BJ (cell line): ENCODE results near the gene BUB1. TPM values are rescaled to one million over a fixed set of nuclear protein-coding genes. Genes with fewer than 3 reads are reported as not detected.

Experiments
- CTCF ChIA-PET: fragments of 350-600 bp; formaldehyde crosslinking; extraction: SDS; loops from one replicate; lab custom pipeline; 2021; ENCODE audit warnings: antibody characterized with exemption, inconsistent platforms; lab: Yijun Ruan, JAX
- POLR2A ChIA-PET: fragments of 300-600 bp; sonication (Branson Sonifier 250); formaldehyde crosslinking; extraction: SDS; loops from one replicate; lab custom pipeline; 2021; ENCODE audit warnings: antibody characterized with exemption; lab: Charles Lee
- DNase-seq: peaks from one replicate; pipeline ENCODE4 v3.0.0-alpha.2; 2011; ENCODE audit warnings: low read depth
- H3K27me3 ChIP-seq: 2 replicates; pipeline ENCODE4 v1.6.0; 2011; ENCODE audit warnings: low read length; ENCODE audit not compliant: control insufficient read depth, insufficient read depth
- H3K36me3 ChIP-seq: 2 replicates; pipeline ENCODE4 v1.5.1; 2011; ENCODE audit warnings: low read length; ENCODE audit not compliant: control insufficient read depth, insufficient read depth
- H3K4me3 ChIP-seq: 2 replicates; pipeline ENCODE4 v1.5.1; 2011; ENCODE audit warnings: low read depth, mild to moderate bottlenecking, control low read depth, low read length
- CTCF ChIP-seq: IDR thresholded peaks from 2 replicates; pipeline ENCODE4 v1.5.1; 2011; ENCODE audit warnings: low read depth, mild to moderate bottlenecking, control low read depth, inconsistent platforms, low read length, moderate library complexity; ENCODE audit not compliant: insufficient read depth
- polyA plus RNA-seq: library from polyadenylated mRNA; depleted of rRNA; stranded (reverse); fragments of >200 nt; gene quantifications from 2 replicates; pipeline ENCODE4 v1.2.3, GENCODE V29; 2011

BUB1 gene
- polyA plus RNA-seq, 1 experiment, result 22.2 TPM

GRCh38 chr2:110720547-110720946, 42.7 kb upstream of the BUB1 start:
- no peak for DNase-seq
- Histone ChIP-seq H3K4me3 (no peak overlapping the region), H3K27me3 (peaks cover 13% of the 10 kb centered on the region), H3K36me3 (no peaks in the 10 kb centered on the region)
- ChIA-PET POLR2A (no interaction called here), CTCF (interaction anchor here (1.5 kb wide), 1 partner anchor 35 kb away, joined by 4 read pairs; no protein-coding TSS in a partner anchor)
- TF ChIP-seq CTCF, result no peak

GRCh38 chr2:110718990-110719389, 41.1 kb upstream of the BUB1 start:
- H3K36me3 ChIP-seq, result no peaks in the 10 kb centered on the region
- no peak for DNase-seq
- CTCF ChIA-PET, result interaction anchor here (1.5 kb wide), 1 partner anchor 36 kb away, joined by 4 read pairs; no protein-coding TSS in a partner anchor
- peaks cover 12% of the 10 kb centered on the region for H3K27me3 ChIP-seq
- POLR2A ChIA-PET, result no interaction called here
- no peak for TF ChIP-seq CTCF
- H3K4me3 ChIP-seq, result no peak overlapping the region

- ChIA-PET POLR2A (no interaction called here), CTCF (no interaction called here)
- H3K36me3 ChIP-seq, result no peaks in the 10 kb centered on the region
- H3K27me3 ChIP-seq, result peaks cover 12% of the 10 kb centered on the region
- H3K4me3 ChIP-seq, result no peak overlapping the region
- no peak for DNase-seq
- no peak for TF ChIP-seq CTCF
Observed at GRCh38 chr2:110718382-110718781, 40.5 kb upstream of the BUB1 start.

GRCh38 chr2:110717734-110718133, 39.9 kb upstream of the BUB1 start:
- ChIA-PET CTCF (no interaction called here), POLR2A (no interaction called here)
- TF ChIP-seq CTCF, result no peak
- H3K27me3 ChIP-seq, result peaks cover 12% of the 10 kb centered on the region
- DNase-seq, result no peak
- no peaks in the 10 kb centered on the region for H3K36me3 ChIP-seq
- no peak overlapping the region for H3K4me3 ChIP-seq

GRCh38 chr2:110716959-110717645, 39.2 kb upstream of the BUB1 start:
- no peak for TF ChIP-seq CTCF
- Histone ChIP-seq H3K4me3 (no peak overlapping the region), H3K27me3 (peaks cover 14% of the 10 kb centered on the region), H3K36me3 (no peaks in the 10 kb centered on the region)
- ChIA-PET POLR2A (no interaction called here), CTCF (no interaction called here)
- DNase-seq, result no peak
